GM23248 (cell line): ENCODE results near the gene MCTS1. TPM values are rescaled to one million over a fixed set of nuclear protein-coding genes. Genes with fewer than 3 reads are reported as not detected.
A peak's percentile ranks its signal among the peaks of the same experiment; 100 is the strongest.

Source experiments
- DNase-seq: peaks from one replicate; pipeline ENCODE4 v3.0.0-alpha.2; 2015
- H2AFZ ChIP-seq: fragments of 200-600 bp; sonication (generic); 2 replicates; pipeline ENCODE4 v1.6.1; 2016; ENCODE audit warnings: antibody characterized with exemption
- H3F3A ChIP-seq: fragments of 200-600 bp; sonication (generic); 2 replicates; pipeline ENCODE4 v1.6.1; 2016; ENCODE audit warnings: mild to moderate bottlenecking, antibody characterized with exemption, mixed run types; ENCODE audit not compliant: insufficient read depth
- H3K27ac ChIP-seq: fragments of 200-600 bp; sonication (generic); 2 replicates; pipeline ENCODE4 v1.5.1; 2016; ENCODE audit warnings: mild to moderate bottlenecking
- H3K27me3 ChIP-seq: fragments of 200-600 bp; sonication (generic); replicated peaks from 2 replicates; pipeline ENCODE4 v1.6.1; 2016; ENCODE audit warnings: mild to moderate bottlenecking; ENCODE audit not compliant: insufficient read depth
- H3K36me3 ChIP-seq: fragments of 200-600 bp; sonication (generic); 2 replicates; pipeline ENCODE4 v1.6.1; 2016; ENCODE audit warnings: low read depth, mild to moderate bottlenecking
- H3K4me1 ChIP-seq: fragments of 200-600 bp; sonication (generic); 2 replicates; pipeline ENCODE4 v1.6.1; 2016; ENCODE audit warnings: mild to moderate bottlenecking; ENCODE audit not compliant: insufficient read depth
- H3K4me2 ChIP-seq: fragments of 200-600 bp; sonication (generic); one replicate; pipeline ENCODE4 v1.6.1; 2016; ENCODE audit warnings: mild to moderate bottlenecking; ENCODE audit not compliant: unreplicated experiment
- H3K4me3 ChIP-seq: fragments of 200-600 bp; sonication (generic); 2 replicates; pipeline ENCODE4 v1.5.1; 2016; ENCODE audit warnings: mild to moderate bottlenecking
- H3K79me2 ChIP-seq: fragments of 200-600 bp; sonication (generic); 2 replicates; pipeline ENCODE4 v1.6.1; 2016; ENCODE audit warnings: mild to moderate bottlenecking; ENCODE audit not compliant: insufficient read depth
- H3K9ac ChIP-seq: fragments of 200-600 bp; sonication (generic); 2 replicates; pipeline ENCODE4 v1.6.1; 2016; ENCODE audit warnings: mild to moderate bottlenecking
- H3K9me2 ChIP-seq: fragments of 200-600 bp; sonication (generic); 2 replicates; pipeline ENCODE4 v1.6.1; 2016; ENCODE audit warnings: mixed run types, mild to moderate bottlenecking, moderate library complexity; ENCODE audit not compliant: insufficient read depth
- H3K9me3 ChIP-seq: fragments of 200-600 bp; sonication (generic); one replicate; pipeline ENCODE4 v1.6.1; 2017; ENCODE audit warnings: low read depth
- H4K20me1 ChIP-seq: fragments of 200-600 bp; sonication (generic); 2 replicates; pipeline ENCODE4 v1.6.0; 2016; ENCODE audit not compliant: insufficient read depth
- EZH2 ChIP-seq: fragments of 200-600 bp; sonication (generic); IDR thresholded peaks from 2 replicates; pipeline ENCODE4 v1.6.1; 2018; ENCODE audit warnings: antibody characterized with exemption, mild to moderate bottlenecking; ENCODE audit not compliant: insufficient read depth, poor library complexity, severe bottlenecking
- EZH2phosphoT487 ChIP-seq: fragments of 200-600 bp; sonication (generic); IDR thresholded peaks from 2 replicates; pipeline ENCODE4 v1.6.1; 2018; ENCODE audit warnings: antibody characterized with exemption, moderate library complexity, mild to moderate bottlenecking, low read depth; ENCODE audit not compliant: insufficient read depth
- WGBS, 2 experiments: methylation state at CpG; one replicate each; pipeline ENCODE4 v1.1.6; 2015 to 2017; ENCODE audit warnings: low lambda C conversion rate in 2 of 2, low coverage in 1 of 2; ENCODE audit errors: missing lambda C conversion rate in 2 of 2; 5-methylcytosine and 5-hydroxymethylcytosine counted together
- in situ Hi-C: fragments of 300-500 bp; cut with MboI; formaldehyde crosslinking; loops from 2 replicates; pipeline ENCODE4 v1.15.0; 2020
- polyA plus RNA-seq: library from polyadenylated mRNA; unstranded; fragments of >200 nt; fragmentation: Nextera tagmentation; extraction: Ambion mirVana; gene quantifications from 2 replicates; pipeline ENCODE4 v1.2.1, GENCODE V29; 2016
- total RNA-seq: library from RNA; depleted of rRNA; stranded (reverse); fragments of >200 nt; shearing (Covaris generic); gene quantifications from 2 replicates; pipeline ENCODE4 v1.2.3, GENCODE V29; 2014; rRNA removed

The MCTS1 gene, protein sequence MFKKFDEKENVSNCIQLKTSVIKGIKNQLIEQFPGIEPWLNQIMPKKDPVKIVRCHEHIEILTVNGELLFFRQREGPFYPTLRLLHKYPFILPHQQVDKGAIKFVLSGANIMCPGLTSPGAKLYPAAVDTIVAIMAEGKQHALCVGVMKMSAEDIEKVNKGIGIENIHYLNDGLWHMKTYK
- total RNA-seq (41.2 and 54.9 TPM in 2 replicates), polyA plus RNA-seq (106 and 113 TPM in 2 replicates)

DNA sequence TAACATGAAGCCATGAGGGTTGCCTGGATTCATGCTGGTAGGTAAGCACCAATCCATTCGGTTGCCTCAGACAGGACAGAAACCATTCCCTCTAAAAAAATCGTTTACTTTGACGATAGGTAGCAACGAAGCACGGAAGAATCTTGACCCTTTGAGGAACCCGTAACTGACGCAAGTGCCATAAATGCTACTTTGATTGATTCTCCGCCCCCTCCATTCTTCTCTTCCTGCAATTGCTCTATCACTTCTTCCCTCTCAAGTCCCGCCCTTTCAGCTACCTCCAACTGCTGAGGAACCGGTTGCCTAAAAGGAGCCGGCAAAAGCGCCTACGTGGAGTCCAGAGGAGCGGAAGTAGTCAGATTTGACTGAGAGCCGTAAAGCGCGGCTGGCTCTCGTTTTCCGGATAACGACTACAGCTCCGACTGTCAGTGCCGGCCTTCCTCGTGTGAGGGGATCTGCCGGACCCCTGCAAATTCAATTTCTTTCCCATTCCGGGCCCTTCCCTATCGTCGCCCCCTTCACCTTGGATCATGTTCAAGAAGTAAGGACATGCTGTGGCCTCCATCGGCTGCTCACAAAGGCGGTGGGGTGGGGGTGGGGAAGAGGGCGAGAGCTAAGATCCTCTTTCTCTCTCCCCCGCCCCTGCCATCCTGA, at the start of gene MCTS1:
Gene MCTS1 (plus strand): TSS at position 395 of the 654 bp plus-strand sequence. CDS start 136 bp downstream, at position 531.
- Histone ChIP-seq H3K27me3 (no peaks in the 10 kb centered on the region), H3K9ac (peak within 1 kb of the TSS; percentile 100), H3K27ac (peak within 1 kb of the TSS; percentile 99), H3K9me2 (no peaks in the 10 kb centered on the region), H3K4me2 (peak within 1 kb of the TSS; percentile 96), H2AFZ (peak within 1 kb of the TSS; percentile 79), H3K4me3 (peak within 1 kb of the TSS; percentile 97), H3K79me2 (peaks cover 46% of the 10 kb centered on the region), H3K4me1 (peaks cover 10% of the 10 kb centered on the region), H4K20me1 (no peaks in the 10 kb centered on the region), H3K36me3 (no peaks in the 10 kb centered on the region; the same call in 1 of the 2 replicates), H3F3A (no peaks in the 10 kb centered on the region), H3K9me3 (no peaks in the 10 kb centered on the region)
- 1 to 3% methylated on average over 10 to 31 of the region's 31 CpGs for WGBS, 2 experiments
- DNase-seq = peak; percentile 95
- in situ Hi-C loops = no loop called here
- TF ChIP-seq EZH2phosphoT487 = no peak
- TF ChIP-seq EZH2 = no peak

DNA sequence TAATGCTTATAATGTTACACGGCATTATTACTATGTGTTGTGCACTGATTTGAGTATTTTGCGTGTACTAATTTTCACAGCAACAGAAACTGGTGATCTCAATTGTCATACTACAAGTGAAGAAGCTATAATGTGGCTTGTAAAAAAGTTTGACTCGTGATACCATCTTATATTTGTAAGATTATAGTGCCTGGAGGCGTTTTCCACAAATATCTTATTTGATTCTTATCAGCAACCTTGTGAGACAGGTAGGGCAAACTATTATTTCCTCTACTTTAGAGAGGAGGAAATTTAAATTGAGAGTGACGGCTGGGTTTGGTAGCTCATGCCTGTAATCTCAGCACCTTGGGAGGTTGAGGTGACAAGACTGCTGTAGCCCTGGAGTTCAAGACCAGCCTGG, 47.6 kb upstream of the MCTS1 start:
- peaks cover 43% of the 10 kb centered on the region for H3K36me3 ChIP-seq
- H3K27me3 ChIP-seq = no peaks in the 10 kb centered on the region
- H3K79me2 ChIP-seq = peaks cover 92% of the 10 kb centered on the region
- H3K9me3 ChIP-seq = no peaks in the 10 kb centered on the region
- H3F3A ChIP-seq = peaks cover 43% of the 10 kb centered on the region
- 84 to 87% methylated on average over 5 of the region's 5 CpGs for WGBS, 2 experiments
- no peak overlapping the region for H2AFZ ChIP-seq
- peak overlapping the region; percentile 99 for H3K4me3 ChIP-seq
- H3K9ac ChIP-seq = no peak overlapping the region
- no peak for TF ChIP-seq EZH2
- TF ChIP-seq EZH2phosphoT487 = no peak
- H3K27ac ChIP-seq = no peak overlapping the region
- in situ Hi-C loops = no loop called here
- peak overlapping the region; percentile 91 for H3K4me2 ChIP-seq
- no peaks in the 10 kb centered on the region for H3K9me2 ChIP-seq
- no peak for DNase-seq
- peaks cover 36% of the 10 kb centered on the region for H3K4me1 ChIP-seq
- no peaks in the 10 kb centered on the region for H4K20me1 ChIP-seq

- no peaks in the 10 kb centered on the region for H3K9me3 ChIP-seq
- H3K4me3 ChIP-seq = peak overlapping the region; percentile 99
- H3K27ac ChIP-seq = peak overlapping the region; percentile 99
- H3K79me2 ChIP-seq = peaks cover 66% of the 10 kb centered on the region
- in situ Hi-C loops = no loop called here
- peak; percentile 21 for DNase-seq
- WGBS, 2 experiments = 2 to 3% methylated on average over 7 of the region's 7 CpGs
- H2AFZ ChIP-seq = peak overlapping the region; percentile 5; the same call in 1 of the 2 replicates
- TF ChIP-seq EZH2 = no peak
- TF ChIP-seq EZH2phosphoT487 = no peak
- peak overlapping the region; percentile 91 for H3K4me2 ChIP-seq
- peaks cover 25% of the 10 kb centered on the region for H3K36me3 ChIP-seq
- peaks cover 31% of the 10 kb centered on the region; the same call in 1 of the 2 replicates for H3F3A ChIP-seq
- H3K9ac ChIP-seq = peak overlapping the region; percentile 99
- H3K4me1 ChIP-seq = peaks cover 25% of the 10 kb centered on the region
- no peaks in the 10 kb centered on the region for H3K27me3 ChIP-seq
- H4K20me1 ChIP-seq = no peaks in the 10 kb centered on the region
- H3K9me2 ChIP-seq = no peaks in the 10 kb centered on the region
These were observed 44.1 kb upstream of the MCTS1 start for GRCh38 chrX:120559804-120560203.

DNA sequence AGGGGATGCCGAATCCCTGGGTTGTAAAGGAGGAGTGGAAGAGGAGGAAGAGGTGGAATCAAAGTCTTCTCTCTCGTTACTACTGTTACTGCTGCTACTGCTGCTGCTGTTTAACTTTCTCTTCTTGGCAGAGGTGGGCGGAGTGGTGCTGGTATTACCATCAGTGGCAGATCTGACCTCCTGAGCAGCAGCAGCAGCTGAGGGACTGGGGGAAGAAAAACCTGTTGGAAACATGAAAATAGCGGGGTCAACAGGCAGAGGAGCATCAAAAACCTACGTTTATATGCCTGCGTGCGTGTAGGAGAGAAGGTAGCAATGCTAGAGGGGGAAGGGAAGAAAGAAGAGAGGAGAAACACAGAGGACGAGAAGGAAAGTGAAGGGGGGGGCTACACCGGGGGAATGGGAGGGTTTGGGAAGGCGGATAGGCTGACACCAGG, 43.5 kb upstream of the MCTS1 start:
- peaks cover 60% of the 10 kb centered on the region for H3K79me2 ChIP-seq
- H3K4me2 ChIP-seq = peak overlapping the region; percentile 91
- no peaks in the 10 kb centered on the region for H3K27me3 ChIP-seq
- peak overlapping the region; percentile 99 for H3K27ac ChIP-seq
- H3K4me1 ChIP-seq = peaks cover 19% of the 10 kb centered on the region
- DNase-seq = peak; percentile 67
- peak overlapping the region; percentile 5; the same call in 1 of the 2 replicates for H2AFZ ChIP-seq
- WGBS, 2 experiments = 0 to 1% methylated on average over 6 to 10 of the region's 10 CpGs
- peak overlapping the region; percentile 99 for H3K9ac ChIP-seq
- no peaks in the 10 kb centered on the region for H3K9me2 ChIP-seq
- in situ Hi-C loops = no loop called here
- no peaks in the 10 kb centered on the region for H4K20me1 ChIP-seq
- TF ChIP-seq EZH2phosphoT487 (no peak), EZH2 (no peak)
- H3F3A ChIP-seq = 0 out of 2 replicates have a peak, but pooled peaks cover 29% of the 10 kb centered on the region
- no peaks in the 10 kb centered on the region for H3K9me3 ChIP-seq
- H3K36me3 ChIP-seq = peaks cover 20% of the 10 kb centered on the region
- peak overlapping the region; percentile 99 for H3K4me3 ChIP-seq
